Adrenal gland (tissue), 12 donors: ENCODE measurements around the gene CADM1. TPM values are rescaled to one million over a fixed set of nuclear protein-coding genes. Genes with fewer than 3 reads are reported as not detected.
A peak's percentile ranks its signal among the peaks of the same experiment; 100 is the strongest.

Source experiments
- DNase-seq, 7 donors: peaks; one replicate each; pipeline ENCODE4 v3.0.0-alpha.2; 2019 to 2020
- H3K27ac ChIP-seq, 5 donors: fragments of 200-600 bp; sonication (generic) in 4 of 5; 1 replicate in 3 of 5; 2 replicates in 2 of 5; pipeline versions ENCODE4 v1.5.1 to v1.8.0; 2016 to 2020; ENCODE audit warnings: mild to moderate bottlenecking in 1 of 5
- H3K27me3 ChIP-seq: fragments of 200-600 bp; 2 replicates; pipeline ENCODE4 v1.8.0; 2021
- H3K36me3 ChIP-seq, 2 donors: fragments of 200-600 bp; replicated peaks in 1 of 2; 1 replicate in 1 of 2; 2 replicates in 1 of 2; pipeline versions ENCODE4 v1.5.1 to v1.8.0; 2018 to 2022
- H3K4me1 ChIP-seq, 2 donors: fragments of 200-600 bp; replicated peaks in 1 of 2; 1 replicate in 1 of 2; 2 replicates in 1 of 2; pipeline versions ENCODE4 v1.5.1 to v1.8.0; 2018 to 2021
- H3K4me3 ChIP-seq, 4 donors: fragments of 200-600 bp; sonication (generic) in 3 of 4; one replicate each; pipeline ENCODE4 v1.5.1; 2016 to 2018
- H3K9me3 ChIP-seq, 3 donors: fragments of 200-600 bp; sonication (generic) in 1 of 3; replicated peaks in 1 of 3; 1 replicate in 2 of 3; 2 replicates in 1 of 3; pipeline versions ENCODE4 v1.5.1 to v1.8.0; 2016 to 2021
- POLR2A ChIP-seq, 2 donors: fragments of 450-650 bp; IDR thresholded peaks; one replicate each; pipeline ENCODE4 v1.6.1; 2017; ENCODE audit warnings: antibody characterized with exemption in 2 of 2, mild to moderate bottlenecking in 2 of 2, moderate library complexity in 1 of 2
- WGBS, 4 donors: extraction: QIAGEN DNeasy Blood & Tissue Kit in 2 of 4; methylation state at CpG; one replicate each; pipeline versions ENCODE4 v1.1.5 to v1.1.7; 2013 to 2017; 5-methylcytosine and 5-hydroxymethylcytosine counted together
- intact Hi-C, 2 donors: fragments of 100-400 bp; cut with DNase I; formaldehyde crosslinking; loops; one replicate each; pipeline versions ENCODE4 v1.14.1 to v1.15.0; 2022 to 2023
- polyA plus RNA-seq, 3 donors: library from polyadenylated mRNA; stranded (reverse); fragments of 200-250 nt in 2 of 3; fragments of 350-450 nt in 1 of 3; fragmentation: Illumina TruSeq in 1 of 3; extraction: RNeasy Lipid Tissue Mini Kit (QIAGEN cat#74804) in 1 of 3; gene quantifications; one replicate each; pipeline ENCODE4 v1.2.3, GENCODE V29; 2013 to 2014
- total RNA-seq, 9 donors: library from RNA; depleted of rRNA in 4 of 9; stranded (reverse); fragments of >200 nt in 4 of 9; fragments of 120-200 nt in 1 of 9; fragmentation: NEBNext Ultra II Directional in 1 of 9; extraction: Animal tissue kit (Norgen Biotek cat#: 25700) in 1 of 9; gene quantifications; one replicate each; pipeline versions ENCODE4 v1.1.0 to v1.2.4, GENCODE V29; 2013 to 2023
- TF ChIP-seq, protein P1 (sequence below), 6 experiments: fragments of 450-650 bp in 4 of 6; fragments of 200-600 bp in 2 of 6; sonication (generic) in 1 of 6; IDR thresholded peaks; 1 replicate in 5 of 6; 2 replicates in 1 of 6; pipeline versions ENCODE4 v1.5.1 to v1.8.0; 2016 to 2021; ENCODE audit warnings: antibody characterized with exemption in 6 of 6, mild to moderate bottlenecking in 2 of 6, moderate library complexity in 1 of 6
- donor health status: healthy with polysubstance abuse.
- donor health status: Bipolar disorder and iron deficiency.
- donor health status: DM: yes; HTN: yes; CAD: no.
- donor health status: DM: no; HTN: no; CAD: no.
- donor health status: DM: no; HTN: no; CAD: no.
- donor health status: DM: yes; HTN: yes; CAD: no.

The CADM1 gene
- total and polyA plus RNA-seq, 12 donors: 21.6 to 256 (median 39.8) TPM

GRCh38 chr11:115464269-115464668 lies 39.9 kb downstream of the CADM1 start:
- no peaks in the 10 kb centered on the region for H3K9me3 ChIP-seq
- H3K27me3 ChIP-seq: no peaks in the 10 kb centered on the region
- TF ChIP-seq, protein P1, sequence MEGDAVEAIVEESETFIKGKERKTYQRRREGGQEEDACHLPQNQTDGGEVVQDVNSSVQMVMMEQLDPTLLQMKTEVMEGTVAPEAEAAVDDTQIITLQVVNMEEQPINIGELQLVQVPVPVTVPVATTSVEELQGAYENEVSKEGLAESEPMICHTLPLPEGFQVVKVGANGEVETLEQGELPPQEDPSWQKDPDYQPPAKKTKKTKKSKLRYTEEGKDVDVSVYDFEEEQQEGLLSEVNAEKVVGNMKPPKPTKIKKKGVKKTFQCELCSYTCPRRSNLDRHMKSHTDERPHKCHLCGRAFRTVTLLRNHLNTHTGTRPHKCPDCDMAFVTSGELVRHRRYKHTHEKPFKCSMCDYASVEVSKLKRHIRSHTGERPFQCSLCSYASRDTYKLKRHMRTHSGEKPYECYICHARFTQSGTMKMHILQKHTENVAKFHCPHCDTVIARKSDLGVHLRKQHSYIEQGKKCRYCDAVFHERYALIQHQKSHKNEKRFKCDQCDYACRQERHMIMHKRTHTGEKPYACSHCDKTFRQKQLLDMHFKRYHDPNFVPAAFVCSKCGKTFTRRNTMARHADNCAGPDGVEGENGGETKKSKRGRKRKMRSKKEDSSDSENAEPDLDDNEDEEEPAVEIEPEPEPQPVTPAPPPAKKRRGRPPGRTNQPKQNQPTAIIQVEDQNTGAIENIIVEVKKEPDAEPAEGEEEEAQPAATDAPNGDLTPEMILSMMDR (IDR thresholded peaks at IDR 0.05): no peak
- TF ChIP-seq POLR2A (IDR thresholded peaks at IDR 0.05): no peak
- intact Hi-C loops: no loop called here
- H3K36me3 ChIP-seq: no peaks in the 10 kb centered on the region
- no peak overlapping the region for H3K4me3 ChIP-seq
- 69 to 83% (median 80%) methylated on average over 2 of the region's 2 CpGs for WGBS, 4 donors
- no peak for DNase-seq
- H3K4me1 ChIP-seq: no peaks in the 10 kb centered on the region
- H3K27ac ChIP-seq: no peak overlapping the region

DNA sequence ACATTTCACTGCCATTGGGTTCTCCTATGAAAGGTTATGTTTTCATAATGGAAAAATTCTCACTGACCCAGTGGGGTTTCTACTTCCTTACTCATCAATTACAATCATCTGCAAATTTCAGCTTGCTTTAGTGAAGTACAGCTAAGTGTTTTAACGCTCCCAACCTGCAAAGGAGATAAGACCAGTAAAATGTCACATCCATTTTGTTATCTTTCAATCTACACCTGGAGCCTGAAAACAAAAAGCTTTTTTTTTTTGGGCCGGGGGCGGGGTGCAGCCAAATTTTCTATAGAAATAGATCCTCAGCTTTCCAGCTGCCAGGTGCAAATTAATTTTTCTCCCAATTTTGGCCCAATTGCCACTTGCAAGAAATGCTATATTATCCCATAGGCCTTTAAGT lies 40.6 kb downstream of the CADM1 start:
- Histone ChIP-seq H3K9me3 (no peaks in the 10 kb centered on the region), H3K4me1 (no peaks in the 10 kb centered on the region), H3K36me3 (no peaks in the 10 kb centered on the region), H3K27me3 (no peaks in the 10 kb centered on the region), H3K4me3 (no peak overlapping the region), H3K27ac (no peak overlapping the region)
- TF ChIP-seq, protein P1 (IDR thresholded peaks at IDR 0.05): no peak
- no peak for TF ChIP-seq POLR2A (IDR thresholded peaks at IDR 0.05)
- intact Hi-C loops: no loop called here
- DNase-seq: no peak
- 67 to 90% (median 84%) methylated on average over 3 of the region's 3 CpGs for WGBS, 4 donors

GRCh38 chr11:115462757-115463156 lies 41.5 kb downstream of the CADM1 start:
- 75 to 90% (median 81%) methylated on average over 1 of the region's 1 CpG for WGBS, 4 donors
- Histone ChIP-seq H3K27me3 (no peaks in the 10 kb centered on the region), H3K9me3 (no peaks in the 10 kb centered on the region), H3K27ac (peak overlapping the region in 1 of 5 donors; percentile 10), H3K36me3 (no peaks in the 10 kb centered on the region), H3K4me1 (no peaks in the 10 kb centered on the region), H3K4me3 (no peak overlapping the region)
- no peak for TF ChIP-seq POLR2A (IDR thresholded peaks at IDR 0.05)
- TF ChIP-seq, protein P1 (IDR thresholded peaks at IDR 0.05): no peak
- DNase-seq: no peak
- intact Hi-C loops: no loop called here

DNA sequence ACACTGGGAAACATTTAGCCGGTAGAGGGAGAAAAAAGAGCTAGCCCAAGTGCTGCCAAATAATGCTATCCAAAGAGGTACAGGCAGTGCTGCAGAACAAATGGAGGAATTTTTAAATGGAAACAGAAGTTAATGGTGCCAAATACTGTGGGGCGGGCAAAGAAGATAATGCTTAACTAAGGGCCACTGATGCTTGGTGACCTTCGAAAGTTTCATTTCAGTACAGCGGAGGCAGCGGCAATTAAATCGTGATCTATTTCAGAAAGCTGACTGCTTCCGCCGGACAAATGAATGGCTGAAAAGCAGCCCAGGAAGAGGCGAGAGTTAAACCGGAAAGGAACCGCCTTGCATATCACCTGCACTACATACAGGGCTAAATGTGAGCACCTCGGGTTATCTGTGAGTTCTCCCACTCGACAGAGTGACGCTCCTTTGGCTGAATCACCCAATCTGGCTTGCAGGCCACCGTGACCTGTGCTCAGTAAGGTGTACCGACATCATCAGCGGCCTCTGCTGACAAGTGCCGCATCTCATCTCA lies 42.1 kb downstream of the CADM1 start:
- Histone ChIP-seq H3K4me1 (no peaks in the 10 kb centered on the region), H3K27ac (peak overlapping the region in 2 of 5 donors; percentile 5 to 10), H3K4me3 (no peak overlapping the region), H3K27me3 (no peaks in the 10 kb centered on the region), H3K36me3 (no peaks in the 10 kb centered on the region), H3K9me3 (no peaks in the 10 kb centered on the region)
- 56 to 72% (median 66%) methylated on average over 18 of the region's 18 CpGs for WGBS, 4 donors
- intact Hi-C loops: no loop called here
- TF ChIP-seq POLR2A (IDR thresholded peaks at IDR 0.05): no peak
- TF ChIP-seq, protein P1 (IDR thresholded peaks at IDR 0.05): peak in 1 of 6 experiments; percentile 1
- DNase-seq: peak in 6 of 7 donors; percentile 4 to 73 (median 31)
